ENCODE measurements around the gene RALY.

RALY gene

GRCh38 chr20:34079818-34080217 is 86.1 kb downstream of the RALY start:
- Mint-ChIP-seq H3K9me3 (no peaks in the 10 kb centered on the region), H3K27ac (no peak overlapping the region), H3K36me3 (ENCODE audit: low read depth) (peaks cover 22% of the 10 kb centered on the region), H3K27me3 (ENCODE audit: low read depth) (no peaks in the 10 kb centered on the region), H3K4me1 (ENCODE audit: low read depth) (peaks cover 9% of the 10 kb centered on the region), H3K4me3 (no peak overlapping the region)

- no peaks in the 10 kb centered on the region for H3K9me3 Mint-ChIP-seq
- no peak overlapping the region for H3K4me3 Mint-ChIP-seq
- H3K4me1 Mint-ChIP-seq (ENCODE audit: low read depth) = peaks cover 9% of the 10 kb centered on the region
- H3K27ac Mint-ChIP-seq = no peak overlapping the region
- peaks cover 32% of the 10 kb centered on the region for H3K36me3 Mint-ChIP-seq (ENCODE audit: low read depth)
- H3K27me3 Mint-ChIP-seq (ENCODE audit: low read depth) = no peaks in the 10 kb centered on the region
Measured at GRCh38 chr20:34082232-34082887, 88.6 kb downstream of the RALY start.

GRCh38 chr20:34083137-34083536 is 89.4 kb downstream of the RALY start:
- Mint-ChIP-seq H3K27ac (no peak overlapping the region), H3K9me3 (no peaks in the 10 kb centered on the region), H3K4me3 (no peak overlapping the region), H3K27me3 (ENCODE audit: low read depth) (no peaks in the 10 kb centered on the region), H3K4me1 (ENCODE audit: low read depth) (peaks cover 9% of the 10 kb centered on the region), H3K36me3 (ENCODE audit: low read depth) (peaks cover 37% of the 10 kb centered on the region)

GRCh38 chr20:34083781-34084180 is 90.1 kb downstream of the RALY start:
- H3K36me3 Mint-ChIP-seq (ENCODE audit: low read depth) = peaks cover 42% of the 10 kb centered on the region
- peaks cover 9% of the 10 kb centered on the region for H3K4me1 Mint-ChIP-seq (ENCODE audit: low read depth)

GRCh38 chr20:34084227-34084923 is 90.7 kb downstream of the RALY start:
- Mint-ChIP-seq H3K27ac (peak overlapping the region; percentile 73), H3K36me3 (ENCODE audit: low read depth) (peaks cover 46% of the 10 kb centered on the region), H3K4me1 (ENCODE audit: low read depth) (peaks cover 9% of the 10 kb centered on the region), H3K4me3 (no peak overlapping the region), H3K27me3 (ENCODE audit: low read depth) (no peaks in the 10 kb centered on the region), H3K9me3 (no peaks in the 10 kb centered on the region)

More at GRCh38 chr20:34083781-34084180, 90.1 kb downstream of the RALY start:
- Mint-ChIP-seq H3K4me3 (no peak overlapping the region), H3K27me3 (ENCODE audit: low read depth) (no peaks in the 10 kb centered on the region), H3K9me3 (no peaks in the 10 kb centered on the region), H3K27ac (peak overlapping the region; percentile 73)

- Mint-ChIP-seq H3K27me3 (ENCODE audit: low read depth) (no peaks in the 10 kb centered on the region), H3K4me3 (no peak overlapping the region), H3K36me3 (ENCODE audit: low read depth) (peaks cover 44% of the 10 kb centered on the region), H3K27ac (peak overlapping the region; percentile 10), H3K4me1 (ENCODE audit: low read depth) (peaks cover 9% of the 10 kb centered on the region), H3K9me3 (no peaks in the 10 kb centered on the region)
Measured at GRCh38 chr20:34085544-34086040, 91.9 kb downstream of the RALY start.

GRCh38 chr20:34088305-34089174 is 94.8 kb downstream of the RALY start:
- Mint-ChIP-seq H3K36me3 (ENCODE audit: low read depth) (peaks cover 54% of the 10 kb centered on the region), H3K9me3 (no peaks in the 10 kb centered on the region), H3K27ac (no peak overlapping the region)

GRCh38 chr20:34089175-34089479 is 95.4 kb downstream of the RALY start:
- H3K4me1 Mint-ChIP-seq (ENCODE audit: low read depth) = peaks cover 9% of the 10 kb centered on the region
- no peaks in the 10 kb centered on the region for H3K27me3 Mint-ChIP-seq (ENCODE audit: low read depth)
- no peak overlapping the region for H3K4me3 Mint-ChIP-seq
- no peaks in the 10 kb centered on the region for H3K9me3 Mint-ChIP-seq
- H3K27ac Mint-ChIP-seq = no peak overlapping the region
- peaks cover 55% of the 10 kb centered on the region for H3K36me3 Mint-ChIP-seq (ENCODE audit: low read depth)

More at GRCh38 chr20:34088305-34089174, 94.8 kb downstream of the RALY start:
- Mint-ChIP-seq H3K4me1 (ENCODE audit: low read depth) (peaks cover 11% of the 10 kb centered on the region), H3K4me3 (no peak overlapping the region), H3K27me3 (ENCODE audit: low read depth) (no peaks in the 10 kb centered on the region)

GRCh38 chr20:34089655-34090345 is 96.1 kb downstream of the RALY start:
- no peak overlapping the region for H3K27ac Mint-ChIP-seq
- peaks cover 7% of the 10 kb centered on the region for H3K4me1 Mint-ChIP-seq (ENCODE audit: low read depth)
- peaks cover 51% of the 10 kb centered on the region for H3K36me3 Mint-ChIP-seq (ENCODE audit: low read depth)
- no peak overlapping the region for H3K4me3 Mint-ChIP-seq
- no peaks in the 10 kb centered on the region for H3K27me3 Mint-ChIP-seq (ENCODE audit: low read depth)
- H3K9me3 Mint-ChIP-seq = no peaks in the 10 kb centered on the region

- Mint-ChIP-seq H3K27me3 (ENCODE audit: low read depth) (no peaks in the 10 kb centered on the region), H3K9me3 (no peaks in the 10 kb centered on the region), H3K4me1 (ENCODE audit: low read depth) (peaks cover 7% of the 10 kb centered on the region), H3K27ac (no peak overlapping the region), H3K4me3 (no peak overlapping the region), H3K36me3 (ENCODE audit: low read depth) (peaks cover 47% of the 10 kb centered on the region)
Measured at GRCh38 chr20:34090645-34091044, 96.9 kb downstream of the RALY start.

- Mint-ChIP-seq H3K27ac (no peak overlapping the region), H3K27me3 (ENCODE audit: low read depth) (no peaks in the 10 kb centered on the region), H3K4me1 (ENCODE audit: low read depth) (peaks cover 7% of the 10 kb centered on the region), H3K36me3 (ENCODE audit: low read depth) (peaks cover 50% of the 10 kb centered on the region), H3K4me3 (no peak overlapping the region), H3K9me3 (no peaks in the 10 kb centered on the region)
Measured at GRCh38 chr20:34091637-34092200, 98.0 kb downstream of the RALY start.

- Mint-ChIP-seq H3K4me3 (no peak overlapping the region), H3K4me1 (ENCODE audit: low read depth) (peaks cover 8% of the 10 kb centered on the region), H3K27me3 (ENCODE audit: low read depth) (no peaks in the 10 kb centered on the region), H3K9me3 (no peaks in the 10 kb centered on the region), H3K27ac (peak overlapping the region; percentile 20), H3K36me3 (ENCODE audit: low read depth) (peaks cover 46% of the 10 kb centered on the region)
Measured at GRCh38 chr20:34093895-34094294, 100.2 kb downstream of the RALY start.

GRCh38 chr20:34095825-34096224 is 102.1 kb downstream of the RALY start:
- H3K4me1 Mint-ChIP-seq (ENCODE audit: low read depth) = peaks cover 16% of the 10 kb centered on the region
- H3K9me3 Mint-ChIP-seq = no peaks in the 10 kb centered on the region
- no peak overlapping the region for H3K27ac Mint-ChIP-seq
- H3K4me3 Mint-ChIP-seq = no peak overlapping the region
- no peaks in the 10 kb centered on the region for H3K27me3 Mint-ChIP-seq (ENCODE audit: low read depth)
- H3K36me3 Mint-ChIP-seq (ENCODE audit: low read depth) = peaks cover 54% of the 10 kb centered on the region
